GM21786 (cell line): ENCODE measurements around the gene S100A14.

Source experiments
- ATAC-seq: cut with Tn5 transposase; IDR thresholded peaks from one replicate; pipeline ENCODE4 v1.9.1; 2021; ENCODE audit not compliant: unreplicated experiment

S100A14 gene

DNA sequence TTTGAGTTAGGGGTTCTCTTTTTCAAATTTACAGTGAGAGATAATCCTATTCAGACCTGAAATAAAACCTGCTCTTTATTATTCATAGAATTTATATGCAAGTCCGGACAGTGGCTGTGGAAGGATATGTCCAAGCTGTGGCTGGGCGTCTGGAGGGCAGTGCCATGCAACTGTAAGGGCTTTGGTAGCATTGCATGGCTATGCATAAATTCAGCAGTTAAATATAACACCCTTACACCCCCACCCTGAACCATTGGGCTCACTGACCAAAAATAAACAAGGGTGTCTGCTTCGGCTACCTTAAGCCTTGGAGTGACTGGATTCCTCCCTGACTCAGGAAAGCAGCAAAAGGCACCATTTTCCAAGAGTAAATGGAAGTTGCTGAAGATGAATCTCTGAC lies 23.2 kb upstream of the S100A14 start:
- no peak for ATAC-seq

DNA sequence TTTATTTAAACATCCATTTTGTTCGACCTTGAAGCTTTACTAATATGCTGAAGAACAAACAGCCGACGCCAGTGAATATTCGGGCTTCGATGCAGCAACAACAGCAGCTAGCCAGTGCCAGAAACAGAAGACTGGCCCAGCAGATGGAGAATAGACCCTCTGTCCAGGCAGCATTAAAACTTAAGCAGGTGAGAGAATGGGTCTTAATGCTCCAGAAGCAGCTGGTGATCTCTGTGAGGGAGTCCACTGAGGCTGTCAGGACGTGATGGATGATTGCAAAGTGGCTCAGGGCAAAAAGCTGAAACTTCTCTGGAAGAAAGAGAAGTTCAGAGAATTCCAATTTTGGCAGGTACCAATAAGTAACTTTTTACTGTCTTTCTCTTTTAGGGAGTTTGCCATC lies 22.1 kb upstream of the S100A14 start:
- ATAC-seq: no peak

DNA sequence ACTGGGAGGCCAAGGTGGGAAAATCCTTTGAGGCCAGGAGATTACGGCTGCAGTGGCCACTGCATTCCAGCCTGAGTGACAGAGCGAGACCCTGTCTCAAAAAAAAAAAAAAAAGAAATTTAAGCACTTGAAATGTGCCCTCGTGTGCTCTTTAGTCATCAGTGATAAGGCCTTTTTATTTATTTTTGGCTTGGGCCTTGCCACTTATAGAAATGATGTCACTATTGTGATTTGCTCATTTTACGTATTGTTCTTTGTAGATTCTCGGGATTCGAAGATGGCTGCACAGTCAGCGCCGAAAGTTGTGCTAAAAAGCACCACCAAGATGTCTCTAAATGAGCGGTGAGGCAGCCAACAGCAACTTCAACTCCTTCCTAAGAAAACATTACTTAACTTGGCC lies 20.2 kb upstream of the S100A14 start:
- ATAC-seq: no peak

DNA sequence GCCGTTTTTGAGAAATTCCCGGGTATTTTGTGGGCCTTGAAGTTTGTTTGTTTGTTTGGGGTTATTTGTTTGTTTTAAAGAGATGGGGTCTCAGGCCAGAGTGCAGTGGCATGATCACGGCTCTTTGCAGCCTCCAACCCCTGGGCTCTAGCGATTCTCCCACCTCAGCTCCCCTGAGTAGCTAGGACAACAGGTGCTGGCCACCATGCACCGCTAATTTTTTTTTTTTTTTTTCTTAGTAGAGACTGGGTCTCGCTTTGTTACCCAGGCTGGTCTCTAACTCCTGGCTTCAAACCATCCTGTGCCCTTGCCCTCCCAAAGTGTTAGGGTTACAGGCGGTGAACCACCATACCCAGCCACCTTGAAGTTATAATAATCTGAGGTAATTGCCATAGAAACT lies 19.7 kb upstream of the S100A14 start:
- no peak for ATAC-seq

DNA sequence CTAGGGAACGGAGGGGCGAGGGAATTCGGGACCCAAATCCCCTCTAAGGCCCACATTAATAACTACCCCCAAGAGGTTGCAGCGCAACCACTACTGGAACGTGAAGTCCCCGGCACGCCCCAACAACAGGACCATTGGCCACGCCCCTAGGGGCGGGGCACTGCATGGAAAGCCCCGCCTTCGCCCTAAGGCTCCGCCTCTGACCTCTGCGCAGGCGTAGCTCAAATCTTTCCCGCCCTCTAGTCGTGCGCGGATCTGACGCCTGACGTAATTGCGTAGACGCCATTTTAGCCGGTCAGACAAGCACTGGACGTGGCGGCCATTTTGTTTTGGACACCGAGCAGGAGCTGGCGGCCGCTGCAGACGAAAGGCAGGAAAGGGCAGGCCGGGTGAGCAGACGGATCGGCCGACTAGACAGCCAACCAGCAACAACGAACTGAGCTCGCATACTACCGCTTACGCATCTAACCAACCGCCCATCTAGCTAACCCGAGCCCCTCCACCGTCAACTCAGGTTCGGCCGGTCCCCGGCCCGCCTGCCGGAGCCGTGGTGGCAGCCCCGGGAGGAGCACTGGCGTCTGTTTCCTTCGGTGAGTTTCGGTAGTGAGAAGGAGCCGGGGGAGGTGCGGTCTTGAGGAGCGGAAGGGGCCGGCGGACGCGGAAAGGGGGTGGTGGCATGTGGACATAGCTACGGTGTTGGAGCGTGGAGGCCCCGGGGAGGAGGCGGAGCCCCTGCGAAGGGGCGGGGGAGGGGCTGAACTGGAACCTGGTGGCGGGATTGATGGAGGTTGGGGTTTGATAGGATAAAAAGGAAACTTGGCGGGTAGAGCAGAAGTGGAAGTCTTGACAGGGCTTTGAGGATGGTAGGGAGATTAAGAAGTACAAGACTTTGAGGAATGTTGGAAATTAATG lies 17.9 kb upstream of the S100A14 start, which contains the start of gene CHTOP:
CHTOP (plus strand) TSS at position 313 of the 912 bp plus-strand sequence. CDS start 2,523 bp downstream, outside the sequence.
- ATAC-seq: peak; percentile 91

DNA sequence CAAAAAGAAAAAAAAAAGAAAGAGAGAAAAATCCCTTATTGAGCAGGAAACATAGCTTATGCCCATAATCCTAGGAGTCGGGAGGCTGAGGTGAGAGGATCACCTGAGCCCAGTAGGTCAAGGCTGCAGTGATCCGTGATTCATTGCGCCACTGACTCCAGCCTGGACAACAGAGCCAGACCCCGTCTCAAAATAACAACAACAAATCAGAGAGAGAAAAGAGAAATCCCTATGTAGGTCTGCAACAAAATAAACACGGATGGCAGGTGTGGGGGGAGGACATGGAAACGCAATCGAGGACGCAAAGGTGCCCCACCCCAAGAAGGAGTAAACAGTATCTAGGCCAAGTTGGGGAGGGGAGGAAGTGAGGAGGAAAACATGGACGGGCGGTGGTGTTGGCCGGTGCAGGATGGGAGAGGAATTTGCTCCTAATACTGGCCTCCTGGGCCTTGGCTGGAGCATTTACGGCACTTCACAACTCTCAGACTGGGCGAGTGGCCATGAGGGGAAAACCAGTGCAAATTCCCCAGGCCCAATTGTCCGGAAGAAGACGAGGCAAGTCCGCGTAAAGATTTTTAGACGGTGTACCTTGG lies 17.1 kb upstream of the S100A14 start:
- ATAC-seq: no peak

DNA sequence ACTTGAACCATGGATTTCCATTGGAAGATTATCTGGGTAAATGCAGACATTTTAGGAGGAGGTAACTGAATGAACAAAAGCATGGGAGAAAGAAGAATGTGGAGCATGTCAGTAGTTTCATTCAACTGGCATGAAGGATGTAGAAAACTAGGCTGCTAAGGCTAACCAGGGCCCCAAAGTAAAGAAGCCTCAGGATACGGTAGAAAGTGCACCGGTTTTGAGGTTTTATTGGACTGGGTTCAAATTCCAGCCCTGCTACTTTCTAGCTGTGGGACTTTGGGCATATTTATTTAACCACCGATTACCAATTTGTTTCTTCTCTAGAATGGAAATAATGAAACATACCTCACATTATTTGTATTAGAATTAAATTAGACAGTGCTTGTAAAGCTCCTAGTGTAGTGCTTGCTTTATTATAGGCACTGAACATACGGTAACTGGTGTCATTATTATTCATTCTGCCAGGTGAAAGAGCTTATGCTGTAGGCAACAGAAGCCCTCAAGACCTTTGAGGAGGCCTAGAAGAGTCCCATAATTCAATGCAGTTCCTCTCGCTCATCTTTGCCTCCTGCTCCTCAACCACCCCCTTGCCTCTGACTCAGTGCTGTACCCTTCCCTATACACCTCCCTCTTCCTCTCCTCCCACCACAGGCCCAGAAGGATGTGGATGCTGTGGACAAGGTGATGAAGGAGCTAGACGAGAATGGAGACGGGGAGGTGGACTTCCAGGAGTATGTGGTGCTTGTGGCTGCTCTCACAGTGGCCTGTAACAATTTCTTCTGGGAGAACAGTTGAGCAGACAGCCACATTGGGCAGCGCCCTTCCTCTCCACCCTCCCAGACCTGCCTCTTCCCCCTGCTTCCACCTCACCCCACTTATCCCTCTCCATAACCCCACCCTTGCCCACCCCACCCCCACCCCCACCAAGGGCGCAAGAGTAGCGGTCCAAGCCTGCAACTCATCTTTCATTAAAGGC lies 15.2 kb upstream of the S100A14 start:
- no peak for ATAC-seq

DNA sequence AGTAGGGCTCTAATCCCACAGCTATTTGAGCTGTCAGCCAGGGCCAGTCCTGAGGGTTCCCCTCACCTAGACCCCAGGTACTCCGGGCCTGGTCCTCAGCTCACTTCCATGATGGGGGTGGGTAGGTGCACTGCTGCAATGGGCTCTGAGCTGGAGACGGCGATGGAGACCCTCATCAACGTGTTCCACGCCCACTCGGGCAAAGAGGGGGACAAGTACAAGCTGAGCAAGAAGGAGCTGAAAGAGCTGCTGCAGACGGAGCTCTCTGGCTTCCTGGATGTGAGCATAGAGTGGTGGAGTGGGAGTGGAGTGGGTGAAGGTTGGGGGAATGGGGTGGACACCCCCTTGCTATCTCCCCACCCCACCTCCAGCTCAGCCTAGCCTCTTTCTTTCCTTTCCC lies 14.3 kb upstream of the S100A14 start:
- ATAC-seq: no peak

DNA sequence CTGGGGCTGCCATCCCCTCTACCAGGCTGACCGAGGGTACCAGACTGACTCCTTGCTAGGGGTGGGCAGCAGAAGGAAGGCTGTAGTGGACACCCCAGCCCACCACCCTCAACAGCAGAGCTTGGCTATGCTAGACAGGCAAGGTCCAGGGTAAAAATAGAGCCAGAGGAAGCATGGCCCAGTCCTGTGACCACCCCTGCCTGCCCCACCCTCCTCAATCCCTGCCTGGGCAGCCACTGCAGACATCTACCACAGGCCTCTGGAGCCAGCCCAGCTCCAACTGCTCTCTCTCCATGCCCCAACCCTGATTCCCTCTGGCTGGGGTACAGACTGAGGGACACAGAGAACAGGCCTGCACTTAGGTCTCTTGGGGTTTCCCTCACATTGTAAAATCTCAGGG lies 13.8 kb upstream of the S100A14 start:
- ATAC-seq: no peak

DNA sequence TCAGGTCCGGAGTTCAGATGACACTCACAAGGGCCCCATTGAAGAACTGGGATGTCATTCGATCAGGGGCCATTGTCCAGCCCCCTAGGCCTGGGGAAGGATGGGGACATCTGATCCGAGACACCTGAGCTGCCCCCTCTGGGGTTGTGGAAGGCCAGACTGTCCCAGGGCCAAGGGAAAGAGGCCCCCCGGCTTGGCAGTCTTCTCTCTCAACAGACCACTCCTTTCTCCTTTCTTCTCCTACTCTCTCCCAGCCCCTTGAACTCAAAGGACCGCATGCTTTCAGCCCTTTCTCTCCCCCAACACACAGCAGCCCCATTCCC lies 13.2 kb upstream of the S100A14 start:
- ATAC-seq: no peak

DNA sequence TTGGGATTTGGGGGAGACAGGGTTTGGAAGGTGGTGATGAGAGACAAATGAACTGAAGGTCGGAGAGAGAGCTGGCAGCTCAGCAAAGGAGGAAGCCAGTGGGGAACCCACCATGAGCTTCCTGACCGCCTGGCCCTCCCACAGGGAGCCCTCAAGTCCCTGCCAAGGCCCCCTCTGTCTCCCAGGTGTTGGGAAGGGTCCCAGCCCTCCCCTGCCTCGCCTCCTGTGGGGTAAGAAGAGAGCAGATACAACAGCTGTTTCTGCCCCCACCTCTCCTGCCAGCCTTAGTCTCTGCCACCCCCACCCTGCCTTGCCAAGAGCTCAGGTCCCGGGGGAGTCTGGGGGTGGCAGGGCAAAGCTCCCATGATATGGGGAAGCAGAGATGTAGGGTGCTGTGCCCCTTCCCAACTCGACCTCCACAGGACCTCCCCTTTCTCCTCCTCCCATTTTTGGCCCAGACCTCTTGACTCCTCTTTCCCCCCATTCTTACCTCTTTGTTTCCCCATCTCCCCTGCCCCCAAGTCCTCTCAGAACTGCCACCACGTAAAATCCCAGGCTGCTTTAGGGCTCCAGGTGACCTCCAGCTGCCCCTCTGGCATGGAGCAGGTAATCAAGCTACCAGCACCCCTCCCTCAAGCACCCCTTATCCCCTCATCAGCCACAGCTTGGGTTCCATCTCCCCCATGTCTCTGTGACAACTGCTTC lies 12.7 kb upstream of the S100A14 start:
- ATAC-seq: no peak

DNA sequence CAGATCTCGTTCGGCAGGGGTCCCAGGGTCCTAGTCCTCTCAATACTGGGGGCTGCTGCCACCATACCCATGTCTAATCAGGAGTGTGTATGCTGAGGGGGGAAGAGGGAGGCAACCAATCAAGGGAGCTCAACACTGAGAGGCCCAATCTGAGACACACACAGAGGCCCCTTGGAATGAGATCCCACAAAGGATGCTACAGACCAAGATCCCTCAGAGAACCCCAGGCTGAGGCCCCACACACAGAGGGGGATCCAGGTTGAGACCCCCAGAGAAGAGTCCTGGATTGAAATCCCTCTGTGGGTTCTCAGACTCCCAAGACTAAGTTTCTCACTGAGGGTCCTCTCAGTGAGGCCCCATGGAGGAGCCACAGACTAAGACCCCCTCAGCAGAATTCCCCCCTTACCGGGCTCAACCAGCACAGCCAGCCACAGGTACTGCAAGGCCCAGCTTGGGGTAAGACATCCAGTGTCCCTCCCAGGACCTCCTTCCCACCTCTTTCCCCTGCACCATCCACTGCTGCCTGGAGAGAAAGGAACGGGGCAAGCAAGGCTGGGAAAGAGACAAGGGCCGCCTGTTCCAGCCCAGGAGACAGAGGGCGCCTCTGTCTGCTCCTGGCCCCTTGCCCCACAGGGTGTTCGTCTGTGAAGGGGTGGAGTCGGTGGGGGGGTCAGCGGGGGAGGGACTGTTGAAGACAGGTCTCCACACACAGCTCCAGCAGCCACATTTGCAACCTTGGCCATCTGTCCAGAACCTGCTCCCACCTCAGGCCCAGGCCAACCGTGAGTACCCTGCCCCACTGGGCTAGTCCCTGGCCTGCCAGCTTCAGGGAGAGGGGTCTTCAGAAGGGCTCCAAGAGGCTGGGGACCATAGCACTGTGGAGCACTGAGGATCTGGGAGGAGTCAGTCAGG lies 11.8 kb upstream of the S100A14 start, which contains the start of gene S100A1:
S100A1 (plus strand) TSS at position 720 of the 912 bp plus-strand sequence. CDS start 2,088 bp downstream, outside the sequence.
- ATAC-seq: no peak

DNA sequence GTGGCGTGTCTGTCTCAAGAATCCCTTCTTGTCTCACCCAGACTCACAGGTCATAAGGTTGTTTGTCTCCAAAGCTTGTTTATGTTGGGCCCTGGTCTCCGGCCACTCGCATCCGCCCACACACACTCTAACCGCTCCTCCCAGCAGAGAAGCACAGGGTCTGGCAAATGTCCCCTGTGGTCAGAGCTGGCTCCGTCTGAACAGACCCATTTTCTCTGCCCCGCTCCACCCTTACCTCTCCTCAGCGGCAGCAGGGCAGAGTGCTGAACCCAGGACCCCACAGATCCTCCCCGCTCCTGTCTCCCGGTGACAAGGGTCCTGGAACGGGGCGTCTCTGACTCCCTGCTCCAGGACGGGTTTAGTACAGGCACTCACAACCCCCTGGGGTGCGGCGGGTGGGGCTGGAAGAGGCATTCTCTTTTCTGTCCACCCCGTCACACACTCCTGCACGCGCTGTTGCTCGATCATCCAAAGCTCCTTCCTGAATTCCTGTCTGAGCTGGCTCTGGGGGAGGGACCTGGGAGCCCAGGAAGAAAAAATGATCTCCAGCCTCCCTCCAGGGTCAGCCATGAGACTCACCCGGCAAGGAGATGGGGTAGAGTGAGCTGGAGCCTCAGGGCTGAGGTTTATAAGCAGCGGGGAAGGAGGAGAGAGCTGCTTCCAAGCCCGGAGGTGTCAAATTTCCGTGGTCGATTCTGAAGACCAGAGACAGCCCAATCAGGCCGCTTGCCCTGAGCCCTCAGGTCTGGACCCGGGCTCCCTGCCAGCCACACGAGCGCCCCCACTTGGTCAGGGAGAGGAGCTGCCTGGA lies 11.0 kb upstream of the S100A14 start, which contains the start of gene S100A13:
S100A13 (minus strand) TSS at position 602 of the 811 bp plus-strand sequence. CDS start 1,033 bp downstream, outside the sequence.
- no peak for ATAC-seq

DNA sequence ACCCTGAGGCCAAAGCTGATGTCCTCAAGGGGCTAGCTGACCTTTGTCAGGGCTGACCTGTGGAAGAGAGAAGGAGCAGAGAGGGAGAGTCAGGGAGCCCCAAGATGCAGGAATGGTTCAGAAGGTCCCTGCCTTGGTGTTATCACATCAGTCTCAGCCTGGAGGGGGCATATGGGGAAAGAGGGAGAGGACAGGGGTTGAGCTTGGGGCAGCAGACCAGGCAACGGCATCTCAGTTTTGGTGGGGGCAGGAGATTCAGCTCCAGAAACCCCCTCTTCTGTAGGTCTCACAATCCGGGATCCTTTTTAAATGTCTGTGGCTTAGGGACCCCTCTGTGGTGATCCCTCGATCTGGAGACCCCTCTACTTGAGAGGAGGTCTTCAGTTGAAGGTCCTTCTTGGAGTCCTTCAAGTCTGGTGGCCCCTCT lies 10.4 kb upstream of the S100A14 start:
- no peak for ATAC-seq

DNA sequence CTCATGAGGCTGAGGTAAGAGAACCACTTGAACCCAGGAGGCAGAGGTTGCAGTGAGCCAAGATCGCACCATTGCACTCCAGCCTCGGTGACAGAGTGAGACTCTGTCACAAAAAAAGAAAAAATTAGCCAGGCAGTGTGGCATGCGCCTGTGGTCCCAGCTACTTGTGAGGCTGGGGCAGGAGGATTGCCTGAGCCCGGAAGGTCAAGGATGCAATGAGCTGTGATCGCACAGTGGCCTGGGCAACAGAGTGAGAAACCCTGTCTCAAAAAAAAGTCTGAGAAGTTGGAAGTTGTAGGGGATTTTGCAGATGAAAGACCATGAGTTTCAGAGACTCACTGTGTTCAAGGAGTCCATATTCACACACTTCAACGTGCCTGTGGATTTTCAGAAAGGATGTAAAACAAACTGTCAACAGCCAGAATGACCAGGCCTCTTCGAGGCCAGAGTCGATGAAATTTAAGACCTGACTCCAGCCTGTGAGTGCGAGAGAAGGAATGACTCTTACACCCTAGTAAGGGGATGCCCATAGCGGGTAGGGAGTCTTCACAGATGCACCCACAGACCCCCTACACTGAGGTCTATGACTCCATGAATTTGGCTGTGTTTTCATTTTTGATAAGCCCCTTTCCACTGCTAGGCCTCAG lies 9.0 kb upstream of the S100A14 start:
- no peak for ATAC-seq

DNA sequence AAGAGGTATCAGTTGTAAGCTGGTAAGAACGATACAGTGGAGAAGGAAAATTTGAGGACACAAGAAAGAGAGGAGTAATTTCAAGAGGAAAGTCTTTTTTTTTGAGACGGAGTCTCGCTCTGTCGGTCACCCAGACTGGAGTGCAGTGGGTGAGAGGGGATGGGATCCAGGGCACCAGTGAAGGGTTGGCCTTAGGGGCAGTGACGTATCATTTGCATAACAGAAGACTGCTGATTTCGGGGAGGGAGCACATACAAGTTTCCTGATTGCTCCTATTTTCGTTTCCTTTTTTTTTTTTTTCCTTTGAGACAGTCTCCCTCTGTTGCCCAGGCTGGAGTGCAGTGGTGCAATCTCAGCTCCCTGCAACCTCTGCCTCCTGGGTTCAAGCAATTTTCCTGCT lies 7.0 kb upstream of the S100A14 start:
- no peak for ATAC-seq

DNA sequence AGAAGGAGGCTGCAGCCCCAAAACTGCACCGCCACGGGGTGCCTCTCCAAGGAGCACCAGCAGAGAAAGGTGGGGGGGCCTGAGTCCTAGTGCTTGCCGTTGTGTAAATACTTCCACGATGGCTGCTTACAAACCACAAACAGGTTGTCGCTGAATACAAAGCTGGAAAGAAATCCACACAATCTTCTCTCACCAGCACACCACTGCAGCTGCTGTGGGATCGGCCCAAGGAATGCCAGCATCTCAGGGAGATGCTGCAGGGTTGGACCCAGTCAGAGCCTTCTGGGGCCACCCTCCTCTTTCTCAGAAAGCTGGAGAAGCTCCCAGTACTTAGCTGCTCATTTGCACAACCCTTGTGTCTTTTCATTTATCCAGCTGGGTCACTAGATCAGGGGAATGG lies 3.0 kb upstream of the S100A14 start:
- ATAC-seq: no peak

DNA sequence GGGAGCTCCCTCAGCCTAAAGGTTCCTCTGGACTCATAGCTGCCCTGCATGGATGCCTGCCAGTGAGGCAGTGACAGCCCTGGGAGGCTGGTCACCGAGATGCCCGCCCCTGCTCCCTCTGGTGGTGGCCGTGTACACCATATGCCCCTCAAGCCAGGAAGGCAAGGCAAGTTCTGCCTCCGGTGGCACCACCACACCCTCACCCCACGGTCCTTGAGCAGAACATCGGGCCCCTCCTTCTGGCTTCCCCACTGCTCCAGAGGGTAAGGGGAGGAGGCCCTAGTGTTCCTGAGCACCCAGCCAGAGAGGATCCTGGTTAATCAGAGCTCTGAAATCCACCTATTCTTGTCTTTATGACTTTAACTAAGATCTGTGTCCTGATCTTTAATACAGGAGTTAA lies 1.5 kb upstream of the S100A14 start:
- no peak for ATAC-seq
